Spleen (tissue), 7 donors: ENCODE measurements around the gene OR51B4.

Experiments
- CTCF ChIP-seq, 11 experiments: fragments of 200-600 bp in 7 of 11; fragments of 450-650 bp in 4 of 11; sonication (generic) in 4 of 11; IDR thresholded peaks in 8 of 11; conservative IDR thresholded peaks in 3 of 11; 1 replicate in 7 of 11; 2 replicates in 4 of 11; pipeline versions ENCODE4 v1.4.0 to v1.8.0; 2016 to 2021; ENCODE audit warnings: antibody characterized with exemption in 11 of 11, inconsistent platforms in 4 of 11, mild to moderate bottlenecking in 1 of 11
- POLR2AphosphoS5 ChIP-seq, 3 donors: sonication (generic); formaldehyde crosslinking; IDR thresholded peaks; one replicate each; pipeline ENCODE4 v1.5.1; 2017; ENCODE audit warnings: antibody characterized with exemption in 3 of 3
- donor health status: DM: no; HTN: no; CAD: no; lungs with moderate emphysema.
- donor health status: DM: no; HTN: no; CAD: no.
- donor health status: DM: no; HTN: no; CAD: no.

- TF ChIP-seq POLR2AphosphoS5 (IDR thresholded peaks at IDR 0.05) (no peak), CTCF (IDR thresholded peaks at IDR 0.05 in 8 of 11, conservative IDR thresholded peaks at IDR 0.05 in 3 of 11) (no peak)
These were observed 33.4 kb upstream of the OR51B4 start for GRCh38 chr11:5335170-5335569.
